DND-41 (cell line): ENCODE measurements around the gene DNPEP.

Source experiments
- CTCF ChIP-seq: IDR thresholded peaks from 2 replicates; pipeline ENCODE4 v1.5.1; 2012; ENCODE audit warnings: borderline replicate concordance, low read length, moderate library complexity, mild to moderate bottlenecking; ENCODE audit not compliant: poor library complexity, severe bottlenecking; ENCODE audit errors: extremely low read depth
- EZH2 ChIP-seq: IDR thresholded peaks from 3 replicates; pipeline ENCODE4 v1.6.1; 2012; ENCODE audit warnings: borderline replicate concordance, low read depth, mild to moderate bottlenecking, moderate library complexity, low read length, inconsistent platforms; ENCODE audit not compliant: severe bottlenecking

GRCh38 chr2:219426534-219427136 is 38.9 kb upstream of the DNPEP start:
- TF ChIP-seq CTCF, result no peak
- no peak for TF ChIP-seq EZH2
